ENCODE measurements around the gene FHL3. TPM values are rescaled to one million over a fixed set of nuclear protein-coding genes. Genes with fewer than 3 reads are reported as not detected.

Gene FHL3
- total and polyA plus RNA-seq, 2 donors (not counting 1 experiment from before 2014, with no cell fraction given): 0.15 to 2.2 TPM

DNA sequence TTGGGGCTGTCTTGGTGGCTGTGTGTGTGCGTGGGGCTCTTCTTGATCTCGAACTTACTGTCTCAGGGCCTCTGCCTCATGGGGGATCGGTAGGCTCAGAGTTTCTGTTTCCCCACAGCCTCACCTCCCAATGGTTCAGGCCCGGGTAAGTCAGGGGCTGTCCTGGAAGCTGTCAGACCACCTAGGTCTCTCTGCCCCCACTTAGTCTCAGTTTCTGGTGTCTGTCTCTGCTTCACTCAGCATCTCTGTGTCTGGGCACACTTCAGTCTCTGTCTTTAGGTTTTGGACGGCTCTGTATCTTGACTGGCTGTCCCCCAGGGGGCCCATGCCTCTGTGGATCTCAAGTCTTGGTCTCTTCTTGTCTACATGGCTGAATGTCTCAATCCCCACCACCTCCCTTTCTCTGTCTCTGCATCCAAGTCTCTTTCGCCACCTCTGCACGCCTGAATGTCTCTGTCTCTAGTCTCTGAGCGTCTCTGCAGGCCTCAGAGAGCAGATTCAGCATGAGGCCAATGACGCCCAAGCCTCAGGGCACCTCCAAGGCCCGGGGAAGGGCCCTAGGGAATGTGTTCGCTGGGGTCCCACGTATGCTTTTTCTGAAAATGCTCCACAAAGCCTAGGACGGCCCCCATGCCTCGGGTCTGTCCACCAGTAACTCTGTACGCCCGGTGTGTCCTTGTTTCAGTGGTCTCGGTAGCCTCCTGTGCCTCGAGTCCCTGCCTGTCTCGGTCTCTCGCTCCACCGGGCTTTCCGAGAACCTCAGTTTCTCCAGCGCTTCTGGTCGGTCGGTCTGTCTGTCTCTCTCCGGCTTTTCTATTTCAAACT, 818 bp downstream of the FHL3 start:
- ATAC-seq (ENCODE audit: low read depth): no peak
- 7% methylated on average over 18 of the region's 26 CpGs for WGBS (ENCODE audit: insufficient coverage)
- no peaks in the 10 kb centered on the region for H3K79me2 ChIP-seq (ENCODE audit: control insufficient read depth, insufficient read depth, low read length)
- ChIA-PET POLR2A (interaction anchor here (1.5 kb wide), 1 partner anchor 15 kb away, joined by 3 read pairs; the partner anchor contains the start of gene SF3A3), CTCF (interaction anchor here (0.7 to 1.0 kb wide), 2 partner anchors 10 to 144 kb away, joined by 3 to 4 read pairs; no protein-coding TSS in a partner anchor)
- H3K4me1 ChIP-seq (ENCODE audit: control insufficient read depth in 2 of 2, insufficient read depth in 2 of 2, low read length in 2 of 2): peaks cover 11 to 18% of the 10 kb centered on the region in 2 donors
- Mint-ChIP-seq H3K27ac (no peak overlapping the region), H3K9me3 (ENCODE audit: insufficient read depth) (no peaks in the 10 kb centered on the region), H3K4me1 (peaks cover 8% of the 10 kb centered on the region), H3K4me3 (peak overlapping the region; percentile 74), H3K27me3 (peaks cover 11% of the 10 kb centered on the region)
- no peaks in the 10 kb centered on the region for H3K36me3 ChIP-seq (replicated peaks in 1 of 2; ENCODE audit: control extremely low read depth in 1 of 2, control insufficient read depth in 1 of 2, extremely low read depth in 1 of 2, insufficient read depth in 2 of 2, low read length in 1 of 2)
- H3K4me2 ChIP-seq (replicated peaks; ENCODE audit: low read depth, low read length, poor library complexity, severe bottlenecking): peak overlapping the region; percentile 87
- H3K9ac ChIP-seq (ENCODE audit: low read length): peak overlapping the region; percentile 63
- intact Hi-C loops (cut with micrococcal nuclease): no loop called here
- H2AFZ ChIP-seq (ENCODE audit: insufficient read depth, low read depth, low read length, poor library complexity, severe bottlenecking): peak overlapping the region; percentile 75
- DNase-seq: peak; percentile 45
- no peaks in the 10 kb centered on the region for H4K20me1 ChIP-seq (ENCODE audit: control insufficient read depth, insufficient read depth, low read length, poor library complexity, severe bottlenecking)
- H3K27me3 ChIP-seq (replicated peaks in 1 of 4; ENCODE audit: control extremely low read depth in 1 of 4, control insufficient read depth in 3 of 4, insufficient read depth in 4 of 4, low read length in 3 of 4): peaks cover 0 to 13% (median 6%) of the 10 kb centered on the region in 4 experiments
- H3K9me3 ChIP-seq (ENCODE audit: control extremely low read depth in 1 of 3, control insufficient read depth in 2 of 3, insufficient read depth in 1 of 3, low read length in 2 of 3): no peaks in the 10 kb centered on the region
- TF ChIP-seq, protein P1, sequence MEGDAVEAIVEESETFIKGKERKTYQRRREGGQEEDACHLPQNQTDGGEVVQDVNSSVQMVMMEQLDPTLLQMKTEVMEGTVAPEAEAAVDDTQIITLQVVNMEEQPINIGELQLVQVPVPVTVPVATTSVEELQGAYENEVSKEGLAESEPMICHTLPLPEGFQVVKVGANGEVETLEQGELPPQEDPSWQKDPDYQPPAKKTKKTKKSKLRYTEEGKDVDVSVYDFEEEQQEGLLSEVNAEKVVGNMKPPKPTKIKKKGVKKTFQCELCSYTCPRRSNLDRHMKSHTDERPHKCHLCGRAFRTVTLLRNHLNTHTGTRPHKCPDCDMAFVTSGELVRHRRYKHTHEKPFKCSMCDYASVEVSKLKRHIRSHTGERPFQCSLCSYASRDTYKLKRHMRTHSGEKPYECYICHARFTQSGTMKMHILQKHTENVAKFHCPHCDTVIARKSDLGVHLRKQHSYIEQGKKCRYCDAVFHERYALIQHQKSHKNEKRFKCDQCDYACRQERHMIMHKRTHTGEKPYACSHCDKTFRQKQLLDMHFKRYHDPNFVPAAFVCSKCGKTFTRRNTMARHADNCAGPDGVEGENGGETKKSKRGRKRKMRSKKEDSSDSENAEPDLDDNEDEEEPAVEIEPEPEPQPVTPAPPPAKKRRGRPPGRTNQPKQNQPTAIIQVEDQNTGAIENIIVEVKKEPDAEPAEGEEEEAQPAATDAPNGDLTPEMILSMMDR (IDR thresholded peaks at IDR 0.05): no peak
- no peak for TF ChIP-seq EZH2 (IDR thresholded peaks at IDR 0.05; ENCODE audit: borderline replicate concordance, insufficient read depth, low read depth, low read length, poor library complexity, severe bottlenecking)
- peak overlapping the region; percentile 36 to 73 (median 45) for H3K4me3 ChIP-seq (ENCODE audit: control extremely low read depth in 1 of 5, extremely low read depth in 1 of 5, insufficient read depth in 1 of 5, low read depth in 2 of 5, low read length in 4 of 5)
- H3K27ac ChIP-seq (ENCODE audit: low read length in 2 of 2): no peak overlapping the region
